Activated CD8-positive, alpha-beta memory T cell treated with anti-CD3 and anti-CD28 coated beads for 24 hours (primary cell): Measurements from ENCODE around the gene CKB.
A peak's percentile ranks its signal among the peaks of the same experiment; 100 is the strongest.
"Not testable (repeated sequence)": the region's sequence is repeated elsewhere in the genome, so short reads cannot be mapped to it uniquely, and the experiment has no call there.

ENCODE experiments used
- DNase-seq: peaks from one replicate; pipeline ENCODE4 v3.0.0-alpha.2; 2020

CKB gene

GRCh38 chr14:103525430-103526246 lies 3.0 kb upstream of the CKB start:
- not testable (repeated sequence) for DNase-seq

GRCh38 chr14:103524002-103524935 lies 1.6 kb upstream of the CKB start:
- DNase-seq, result no peak

GRCh38 chr14:103523575-103523954 lies 935 bp upstream of the CKB start:
- DNase-seq, result no peak

GRCh38 chr14:103521951-103522563 lies 573 bp downstream of the CKB start:
- peak; percentile 64 for DNase-seq

GRCh38 chr14:103521438-103521950 lies 1.1 kb downstream of the CKB start:
- no peak for DNase-seq

GRCh38 chr14:103520657-103521437 lies 1.8 kb downstream of the CKB start:
- DNase-seq, result peak; percentile 80

- DNase-seq, result no peak
Observed at GRCh38 chr14:103520269-103520656, 2.4 kb downstream of the CKB start.

GRCh38 chr14:103519837-103520212 lies 2.8 kb downstream of the CKB start:
- DNase-seq, result no peak

GRCh38 chr14:103519043-103519836 lies 3.4 kb downstream of the CKB start:
- no peak for DNase-seq

- DNase-seq, result peak; percentile 87
Observed at GRCh38 chr14:103518422-103519042, 4.1 kb downstream of the CKB start.

- no peak for DNase-seq
Observed at GRCh38 chr14:103517721-103518421, 4.8 kb downstream of the CKB start.

GRCh38 chr14:103517174-103517566 lies 5.5 kb downstream of the CKB start:
- DNase-seq, result no peak

GRCh38 chr14:103516426-103517173 lies 6.0 kb downstream of the CKB start:
- no peak for DNase-seq

GRCh38 chr14:103514596-103515421 lies 7.8 kb downstream of the CKB start:
- no peak for DNase-seq

GRCh38 chr14:103512701-103513611 lies 9.7 kb downstream of the CKB start:
- no peak for DNase-seq

- DNase-seq, result not testable (repeated sequence)
Observed at GRCh38 chr14:103512180-103512579, 10.4 kb downstream of the CKB start.
